Gastroesophageal sphincter (tissue), 3 donors: Measurements from ENCODE around the gene RGS16.

Experiments used
- POLR2A ChIP-seq, 2 donors: fragments of 450-650 bp; IDR thresholded peaks; one replicate each; pipeline ENCODE4 v1.6.1; 2017; ENCODE audit warnings: antibody characterized with exemption in 2 of 2, mild to moderate bottlenecking in 2 of 2, moderate library complexity in 1 of 2
- POLR2AphosphoS5 ChIP-seq: sonication (generic); formaldehyde crosslinking; IDR thresholded peaks from one replicate; pipeline ENCODE4 v1.6.1; 2017; ENCODE audit warnings: antibody characterized with exemption
- TF ChIP-seq, protein P1 (sequence below), 4 experiments: fragments of 200-600 bp in 2 of 4; fragments of 450-650 bp in 2 of 4; sonication (generic) in 1 of 4; IDR thresholded peaks; one replicate each; pipeline ENCODE4 v1.5.1; 2017 to 2019; ENCODE audit warnings: antibody characterized with exemption in 4 of 4, mild to moderate bottlenecking in 2 of 4, moderate library complexity in 2 of 4

DNA sequence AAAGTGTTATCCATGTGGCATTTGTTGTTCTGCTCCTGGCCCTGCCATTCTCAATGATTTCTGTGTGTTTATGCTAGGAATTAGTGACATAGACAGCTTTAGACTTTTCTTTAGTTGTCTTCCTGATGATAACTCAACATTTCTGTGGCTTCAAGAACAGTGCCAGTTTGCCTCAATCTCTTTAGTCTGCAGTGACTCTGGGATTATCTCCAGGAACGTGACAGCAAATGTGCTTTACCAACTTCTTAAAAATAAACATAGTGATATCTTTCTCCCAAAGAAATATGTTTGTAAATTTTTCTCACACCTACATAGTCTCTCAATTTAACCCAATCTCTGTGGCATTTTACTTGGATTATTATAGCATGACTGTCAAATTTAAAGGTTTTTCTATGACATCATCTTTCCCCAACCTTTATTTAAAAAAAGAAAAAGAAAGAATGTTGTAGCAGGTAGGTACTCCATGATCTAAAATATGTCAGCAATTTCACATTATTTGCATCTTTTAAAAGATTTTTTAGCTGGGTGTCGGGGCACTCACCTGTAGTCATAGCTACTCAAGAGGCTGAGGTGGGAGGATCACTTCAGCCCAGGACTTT lies 39.7 kb downstream of the RGS16 start:
- TF ChIP-seq, protein P1, sequence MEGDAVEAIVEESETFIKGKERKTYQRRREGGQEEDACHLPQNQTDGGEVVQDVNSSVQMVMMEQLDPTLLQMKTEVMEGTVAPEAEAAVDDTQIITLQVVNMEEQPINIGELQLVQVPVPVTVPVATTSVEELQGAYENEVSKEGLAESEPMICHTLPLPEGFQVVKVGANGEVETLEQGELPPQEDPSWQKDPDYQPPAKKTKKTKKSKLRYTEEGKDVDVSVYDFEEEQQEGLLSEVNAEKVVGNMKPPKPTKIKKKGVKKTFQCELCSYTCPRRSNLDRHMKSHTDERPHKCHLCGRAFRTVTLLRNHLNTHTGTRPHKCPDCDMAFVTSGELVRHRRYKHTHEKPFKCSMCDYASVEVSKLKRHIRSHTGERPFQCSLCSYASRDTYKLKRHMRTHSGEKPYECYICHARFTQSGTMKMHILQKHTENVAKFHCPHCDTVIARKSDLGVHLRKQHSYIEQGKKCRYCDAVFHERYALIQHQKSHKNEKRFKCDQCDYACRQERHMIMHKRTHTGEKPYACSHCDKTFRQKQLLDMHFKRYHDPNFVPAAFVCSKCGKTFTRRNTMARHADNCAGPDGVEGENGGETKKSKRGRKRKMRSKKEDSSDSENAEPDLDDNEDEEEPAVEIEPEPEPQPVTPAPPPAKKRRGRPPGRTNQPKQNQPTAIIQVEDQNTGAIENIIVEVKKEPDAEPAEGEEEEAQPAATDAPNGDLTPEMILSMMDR (IDR thresholded peaks at IDR 0.05), result no peak
- TF ChIP-seq POLR2AphosphoS5, result no peak
- no peak for TF ChIP-seq POLR2A (IDR thresholded peaks at IDR 0.05)
